HTERT RPE-1 (cell line): ENCODE data around the gene STX18.
"Not testable (repeated sequence)": the region's sequence is repeated elsewhere in the genome, so short reads cannot be mapped to it uniquely, and the experiment has no call there.

ENCODE experiments used
- in situ Hi-C: fragments of 300-500 bp; cut with MboI; formaldehyde crosslinking; loops from 4 replicates; pipeline ENCODE4 v1.14.3; 2020; ENCODE audit warnings: low sequenced_read_pairs

Gene STX18

GRCh38 chr4:4422856-4423499 lies 118.9 kb downstream of the STX18 start:
- in situ Hi-C loops: no loop called here

DNA sequence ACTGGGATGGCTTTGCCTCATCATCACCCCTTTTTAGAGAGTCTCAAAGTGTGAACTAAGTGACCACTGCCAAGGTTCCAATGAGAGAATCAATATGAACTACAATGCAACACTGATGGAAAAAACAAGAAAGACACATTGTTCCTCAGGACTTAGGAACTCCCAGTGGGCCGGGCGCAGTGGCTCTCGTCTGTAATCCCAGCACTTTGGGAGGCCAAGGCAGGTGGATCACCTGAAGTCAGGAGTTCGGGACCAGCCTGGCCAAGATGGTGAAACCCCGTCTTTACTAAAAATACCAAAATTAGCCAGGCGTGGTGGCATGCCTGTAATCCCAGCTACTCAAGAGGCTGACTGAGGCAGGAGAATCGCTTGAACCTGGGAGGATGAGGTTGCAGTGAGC lies 119.7 kb downstream of the STX18 start:
- in situ Hi-C loops: not testable (repeated sequence)

DNA sequence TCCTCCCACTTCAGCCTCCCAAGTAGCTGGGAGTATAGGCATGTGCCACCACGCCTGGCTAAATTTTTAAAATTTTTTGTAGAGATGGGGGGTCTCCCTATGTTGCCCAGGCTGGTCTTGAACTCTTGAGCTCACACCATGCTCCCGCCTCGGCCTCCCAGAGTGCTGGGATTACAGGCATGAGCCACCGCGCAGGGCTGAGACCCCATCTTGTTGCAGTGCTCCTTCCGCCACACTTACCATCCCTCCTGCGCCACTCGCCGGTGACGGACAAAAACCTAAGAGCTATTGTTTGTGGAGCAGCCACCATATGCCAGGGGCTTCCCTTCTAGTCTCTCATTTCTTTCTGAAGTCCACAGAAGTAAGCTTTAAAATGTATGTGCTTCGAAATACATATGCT lies 120.5 kb downstream of the STX18 start:
- in situ Hi-C loops: no loop called here

GRCh38 chr4:4420421-4420820 lies 121.4 kb downstream of the STX18 start:
- in situ Hi-C loops: no loop called here

DNA sequence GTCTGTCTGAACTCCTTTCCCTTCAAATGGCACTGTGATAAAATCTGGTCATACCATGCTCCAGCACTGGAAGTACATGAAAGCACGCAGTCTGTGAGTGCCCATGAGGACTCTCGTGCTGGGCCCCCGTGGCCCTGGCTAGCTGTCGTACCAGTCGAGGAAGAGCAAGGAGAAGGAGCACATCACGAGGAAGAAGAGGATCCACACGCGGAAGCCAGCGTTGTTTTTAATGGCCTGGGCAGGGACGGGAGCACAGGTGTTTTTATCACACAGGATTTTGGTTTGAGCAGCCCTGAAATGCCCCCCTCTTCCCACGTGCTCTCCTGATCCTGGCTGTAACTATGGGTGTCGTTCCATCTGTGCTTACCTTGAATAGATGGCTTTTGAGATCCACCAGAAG lies 122.0 kb downstream of the STX18 start:
- in situ Hi-C loops: no loop called here

GRCh38 chr4:4418676-4419390 lies 123.0 kb downstream of the STX18 start:
- in situ Hi-C loops: no loop called here

GRCh38 chr4:4417886-4418285 lies 124.0 kb downstream of the STX18 start:
- in situ Hi-C loops: no loop called here

GRCh38 chr4:4416981-4417380 lies 124.9 kb downstream of the STX18 start:
- in situ Hi-C loops: no loop called here

DNA sequence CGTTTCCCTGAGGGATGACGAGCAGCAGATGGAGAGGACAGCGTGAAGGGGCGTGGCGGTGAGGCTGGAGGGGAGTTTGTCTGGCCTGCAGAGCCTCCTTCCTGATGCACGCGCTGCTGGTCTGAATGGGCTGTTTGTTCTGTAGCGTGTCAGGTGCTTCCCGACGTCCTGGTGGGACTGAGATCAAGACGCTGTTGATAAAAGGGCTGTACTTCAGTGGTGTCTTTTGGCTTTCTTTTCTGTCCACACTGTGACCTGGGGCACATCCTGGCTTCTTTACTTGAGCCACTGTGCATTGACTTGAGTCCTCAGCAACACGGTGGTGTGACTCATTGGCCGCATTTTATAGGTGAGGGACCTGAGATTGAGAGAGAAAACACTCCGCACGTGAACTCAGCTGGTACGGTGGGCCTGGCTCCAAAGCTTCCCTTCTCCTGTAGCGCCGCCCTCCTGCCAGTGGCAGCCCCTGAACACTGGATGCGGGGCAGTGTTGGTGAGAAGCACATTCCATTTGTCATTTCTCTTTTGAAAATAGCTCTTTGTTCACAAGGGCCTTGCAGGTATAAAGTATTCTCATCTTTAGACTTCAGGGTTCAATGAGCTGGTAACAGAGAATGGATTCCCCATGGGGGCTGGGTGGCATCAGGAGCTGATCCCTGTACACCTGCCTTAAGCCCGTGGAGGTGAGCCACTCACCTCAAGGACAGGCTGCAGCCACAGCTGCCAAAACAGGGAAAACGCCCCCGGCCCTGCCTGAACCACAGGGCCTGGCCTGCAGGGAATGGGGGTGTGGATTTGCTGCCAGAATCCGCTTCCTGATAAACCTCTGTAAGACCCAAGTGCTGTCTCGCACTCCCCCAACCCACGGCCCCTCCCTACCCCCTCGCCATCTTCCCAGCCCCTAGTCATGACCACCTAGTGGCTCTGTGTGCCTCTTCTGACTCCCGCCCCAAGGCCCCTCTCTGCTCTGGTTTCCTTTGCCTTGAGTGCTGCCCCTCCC lies 125.7 kb downstream of the STX18 start:
- in situ Hi-C loops: no loop called here

DNA sequence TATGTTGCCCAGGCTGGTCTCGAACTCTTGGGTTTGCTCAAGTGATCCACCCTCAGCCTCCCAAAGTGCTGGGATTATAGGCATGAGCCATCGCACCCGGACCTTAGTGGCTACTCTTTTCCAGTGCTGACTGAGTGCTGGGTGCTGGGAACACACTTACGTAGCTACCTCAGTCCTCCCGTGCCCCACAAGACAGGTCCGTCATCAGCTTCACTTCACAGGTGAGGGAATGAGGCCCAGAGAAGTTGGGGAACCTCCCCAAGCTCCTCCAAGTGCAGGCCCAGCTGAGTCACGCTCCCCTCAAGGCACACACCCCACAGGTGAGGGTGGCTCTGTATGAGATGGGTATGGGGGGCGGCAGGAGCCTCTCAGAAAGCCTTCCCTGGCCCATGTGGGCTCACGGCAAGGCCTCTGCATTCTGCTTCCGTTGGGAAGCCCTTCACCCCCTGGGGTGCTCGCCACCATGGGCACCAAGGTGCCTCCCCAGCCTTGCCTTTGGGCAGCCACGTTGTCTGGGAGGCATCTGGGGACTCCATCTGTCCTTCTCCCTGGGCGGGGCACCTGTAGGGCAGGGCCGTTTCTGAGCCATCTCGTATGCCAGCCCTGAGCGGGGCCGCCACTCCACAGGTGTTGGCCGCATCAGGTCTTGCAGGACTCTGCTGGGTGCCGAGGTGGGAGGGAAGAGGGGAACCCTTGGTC lies 126.6 kb downstream of the STX18 start:
- in situ Hi-C loops: no loop called here

DNA sequence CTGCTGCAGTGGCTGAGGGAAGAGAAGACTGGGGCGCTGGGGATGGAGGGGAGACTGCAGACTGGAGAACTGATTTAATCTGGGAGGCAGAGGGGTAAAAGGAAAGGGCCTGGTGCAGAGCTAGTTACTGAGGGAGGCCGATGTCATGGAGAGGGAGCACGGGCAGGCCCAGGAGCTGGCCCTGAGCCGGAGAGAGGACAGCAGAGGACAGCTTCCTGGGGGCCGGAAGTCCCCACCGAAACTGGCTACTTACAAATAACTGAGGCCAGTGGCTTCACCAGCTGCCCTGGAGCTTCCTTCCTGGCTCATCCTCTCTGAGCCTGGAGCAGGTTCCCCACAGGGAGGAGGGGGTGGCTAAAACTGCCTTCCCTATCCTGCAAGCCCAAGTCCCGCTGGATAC lies 128.0 kb downstream of the STX18 start:
- in situ Hi-C loops: no loop called here

DNA sequence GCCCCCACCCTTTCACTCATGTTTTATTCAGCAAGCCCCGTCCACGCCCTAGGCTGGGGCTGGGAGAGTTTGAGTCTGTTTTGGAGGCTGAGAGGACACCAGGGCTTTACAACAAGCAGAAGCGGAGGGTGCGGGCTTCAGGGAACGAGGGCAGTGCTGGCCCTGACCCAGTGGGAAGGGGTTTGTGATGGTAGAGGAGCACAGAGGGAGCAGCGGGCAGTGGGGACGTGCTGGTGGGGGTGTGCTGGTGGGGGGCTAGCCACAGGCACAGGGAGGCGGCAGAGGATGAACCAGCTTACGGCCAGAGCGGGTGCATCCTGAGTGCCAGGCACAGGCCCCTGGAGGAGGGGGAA lies 128.5 kb downstream of the STX18 start:
- in situ Hi-C loops: no loop called here

DNA sequence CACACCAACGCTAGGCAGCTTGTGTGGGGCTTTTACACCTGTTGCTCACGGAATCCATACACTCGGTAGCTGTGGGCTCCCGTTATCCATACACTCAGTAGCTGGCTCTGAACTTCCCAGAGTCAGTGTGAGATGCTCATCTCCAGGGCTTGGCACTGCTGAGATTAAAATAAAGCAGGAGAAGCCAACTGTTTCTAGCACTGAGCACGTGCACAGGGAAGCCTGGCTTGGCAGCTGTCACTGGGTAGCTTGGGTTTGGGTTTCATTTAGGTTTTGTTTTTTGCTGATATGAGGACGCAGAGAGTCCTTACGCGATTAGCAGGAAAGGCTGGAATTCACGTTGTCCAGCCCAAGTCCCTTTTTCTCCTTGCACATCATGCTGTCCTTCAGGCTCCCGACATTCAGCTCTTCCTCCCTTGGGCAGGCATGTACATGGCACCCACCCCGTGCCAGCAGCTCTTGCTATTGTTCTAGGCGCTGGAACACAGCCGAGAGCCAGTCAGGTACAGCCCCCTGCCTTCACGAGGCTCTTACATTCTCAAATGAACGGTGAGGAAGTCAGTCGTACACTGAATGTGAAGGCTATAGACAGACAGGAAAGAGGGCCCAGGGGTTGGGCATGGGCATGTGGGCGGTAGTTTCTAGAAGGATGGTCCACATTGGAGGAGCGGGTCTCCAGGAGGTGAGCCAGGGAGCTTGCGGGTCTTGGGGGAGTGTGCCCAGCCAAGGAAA lies 129.0 kb downstream of the STX18 start:
- in situ Hi-C loops: no loop called here

GRCh38 chr4:4411906-4412305 lies 129.9 kb downstream of the STX18 start:
- in situ Hi-C loops: no loop called here

DNA sequence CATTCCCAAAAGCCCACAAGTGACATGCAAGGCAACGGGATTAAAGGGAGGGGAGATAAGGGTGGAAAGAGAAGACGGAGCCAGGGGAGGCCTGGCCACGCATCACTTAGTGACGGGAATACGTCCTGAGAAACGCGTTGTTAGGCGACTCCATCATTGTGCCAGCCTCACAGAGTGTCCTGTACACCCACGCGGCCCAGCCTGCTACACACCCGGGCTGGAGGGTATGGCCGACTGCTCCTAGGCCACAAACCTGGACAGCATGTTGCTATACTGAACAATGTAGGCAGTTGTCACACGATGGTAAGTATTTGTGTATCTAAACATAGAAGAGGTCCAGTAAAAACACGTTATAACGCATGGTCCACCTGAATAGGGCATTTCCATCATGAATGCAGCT lies 131.6 kb downstream of the STX18 start:
- in situ Hi-C loops: no loop called here

- in situ Hi-C loops: no loop called here
Measured at GRCh38 chr4:4409416-4410115, 132.3 kb downstream of the STX18 start.

DNA sequence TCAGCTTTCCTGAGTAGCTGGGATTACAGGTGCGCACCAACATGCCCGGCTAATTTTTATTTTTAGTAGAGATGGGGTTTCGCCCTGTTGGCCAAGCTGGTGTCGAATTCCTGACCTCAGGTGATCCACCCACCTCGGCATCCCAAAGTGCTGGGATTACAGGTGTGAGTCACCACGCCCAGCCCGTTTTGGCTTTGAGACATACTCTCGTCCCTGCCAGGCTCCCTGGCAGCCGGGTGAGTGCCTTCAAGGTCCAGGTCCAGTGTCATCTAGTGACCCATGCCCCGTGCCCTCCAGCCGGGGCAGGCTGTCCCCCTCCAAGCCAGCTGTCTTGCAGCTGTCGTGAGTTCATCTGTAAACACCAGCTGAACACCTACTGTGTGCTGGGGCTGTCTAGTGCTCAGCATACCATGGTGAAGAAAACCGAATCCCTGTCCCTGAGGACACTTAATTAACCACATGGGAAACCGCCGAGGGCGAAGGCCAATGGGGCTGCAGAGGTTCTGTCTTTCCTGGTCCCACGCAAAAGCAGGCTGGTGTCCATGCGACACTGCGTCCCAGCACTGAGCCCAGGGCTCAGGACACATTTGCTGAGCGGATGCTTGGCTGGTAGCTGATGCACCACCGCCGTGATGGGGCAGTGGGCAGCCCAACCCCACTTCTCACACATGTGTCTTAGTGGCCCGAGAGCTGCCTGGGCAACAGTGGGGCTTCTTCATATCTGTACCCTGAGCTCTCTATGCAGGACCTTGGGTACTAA lies 133.1 kb downstream of the STX18 start:
- in situ Hi-C loops: no loop called here

DNA sequence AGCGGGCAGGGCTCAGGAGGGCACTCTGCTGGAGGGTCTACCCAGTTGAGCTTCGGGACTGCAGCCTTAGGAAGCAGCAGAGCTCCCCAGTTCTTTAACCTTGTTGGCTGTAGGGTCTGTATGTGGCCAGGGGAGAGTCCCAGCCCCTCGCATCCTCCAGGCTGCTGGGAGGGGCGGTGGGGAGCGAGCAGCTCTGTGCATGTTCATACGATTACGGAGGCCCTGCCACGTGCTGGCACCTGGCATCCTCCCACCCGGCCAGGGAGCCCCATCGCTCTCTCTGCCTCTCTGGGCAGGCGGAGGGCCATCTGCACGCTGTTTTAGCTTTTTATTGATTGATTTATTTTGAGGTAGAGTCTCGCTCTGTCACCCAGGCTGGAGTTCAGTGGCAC lies 133.7 kb downstream of the STX18 start:
- in situ Hi-C loops: no loop called here
